Panc1 (cell line): ENCODE measurements around the gene NFE2. TPM values are rescaled to one million over a fixed set of nuclear protein-coding genes. Genes with fewer than 3 reads are reported as not detected.

Experiments
- ATAC-seq: fragments of 200-7000 bp; cut with Tn5 transposase; 2 replicates; pipeline ENCODE4 v1.9.1; 2020; ENCODE audit warnings: mild to moderate bottlenecking, moderate library complexity
- BruUV-seq: library from RNA; stranded (reverse); fragments of 400-500 nt; replicated peaks from 2 replicates; lab custom pipeline; 2021; lab: Mats Ljungman, UMichigan
- CTCF ChIA-PET: fragments of 300-600 bp; sonication (Branson Sonifier 250); formaldehyde crosslinking; loops from one replicate; lab custom pipeline; 2022; ENCODE audit warnings: antibody characterized with exemption; lab: Charles Lee
- POLR2A ChIA-PET: fragments of 300-600 bp; sonication (Branson Sonifier 250); formaldehyde crosslinking; loops from one replicate; lab custom pipeline; 2022; ENCODE audit warnings: antibody characterized with exemption; lab: Charles Lee
- DNase-seq: peaks from one replicate; pipeline ENCODE4 v3.0.0-alpha.2; 2010; ENCODE audit warnings: low read depth, low spot score
- H3K27ac ChIP-seq: 2 replicates; pipeline ENCODE4 v1.5.1; 2011; ENCODE audit warnings: mild to moderate bottlenecking, low read length, inconsistent platforms
- H3K27me3 ChIP-seq: fragments of 200-500 bp; sonication (Bioruptor generic); 2 replicates; pipeline ENCODE4 v1.6.0; 2014; ENCODE audit warnings: low read length, inconsistent platforms; ENCODE audit not compliant: control insufficient read depth, insufficient read depth
- H3K36me3 ChIP-seq: fragments of 200-500 bp; sonication (Bioruptor generic); 2 replicates; pipeline ENCODE4 v1.5.1; 2014; ENCODE audit warnings: inconsistent platforms, mild to moderate bottlenecking, low read length, moderate library complexity; ENCODE audit not compliant: control insufficient read depth, insufficient read depth
- H3K4me1 ChIP-seq: 2 replicates; pipeline ENCODE4 v1.5.1; 2011; ENCODE audit warnings: inconsistent platforms, mild to moderate bottlenecking, low read length, moderate library complexity; ENCODE audit not compliant: control insufficient read depth, insufficient read depth
- H3K4me3 ChIP-seq, 2 experiments: 2 replicates each; pipeline ENCODE4 v1.5.1; 2011 to 2012; ENCODE audit warnings: low read depth in 2 of 2, low read length in 2 of 2, mild to moderate bottlenecking in 2 of 2, inconsistent platforms in 1 of 2, moderate library complexity in 1 of 2
- H3K9me3 ChIP-seq: fragments of 200-500 bp; sonication (Bioruptor generic); 2 replicates; pipeline ENCODE4 v1.5.1; 2014; ENCODE audit warnings: low read depth, mild to moderate bottlenecking, inconsistent platforms, low read length, moderate library complexity; ENCODE audit not compliant: control insufficient read depth, insufficient read depth
- CTCF ChIP-seq: fragments of 450-650 bp; IDR thresholded peaks from 2 replicates; pipeline ENCODE4 v1.5.1; 2017; ENCODE audit warnings: mild to moderate bottlenecking
- POLR2AphosphoS5 ChIP-seq: IDR thresholded peaks from 2 replicates; pipeline ENCODE4 v1.6.1; 2012; ENCODE audit warnings: mild to moderate bottlenecking, low read depth, low read length, moderate library complexity
- REST ChIP-seq, 2 experiments: IDR thresholded peaks; 2 replicates each; pipeline ENCODE4 v1.6.1; 2011 to 2012; ENCODE audit warnings: low read depth in 2 of 2, control low read depth in 1 of 2, low read length in 1 of 2, mild to moderate bottlenecking in 1 of 2, moderate library complexity in 1 of 2; ENCODE audit not compliant: insufficient read depth in 1 of 2
- SIN3A ChIP-seq: IDR thresholded peaks from 2 replicates; pipeline ENCODE4 v1.6.1; 2012; ENCODE audit warnings: low read depth, mild to moderate bottlenecking, low read length, moderate library complexity, borderline replicate concordance; ENCODE audit not compliant: insufficient read depth
- TCF7L2 ChIP-seq: IDR thresholded peaks from 2 replicates; pipeline ENCODE4 v1.6.1; 2011; ENCODE audit warnings: mild to moderate bottlenecking, low read depth, low read length, inconsistent platforms
- in situ Hi-C: cut with HindIII; loops from 2 replicates; pipeline ENCODE4 v1.10.0; 2016; ENCODE audit warnings: low sequenced_read_pairs, low pct_unique_long_range_greater_than_20kb
- intact Hi-C: fragments of 100-400 bp; cut with micrococcal nuclease; formaldehyde crosslinking; loops from one replicate; pipeline ENCODE4 v1.10.0; 2022; ENCODE audit not compliant: unreplicated experiment
- total RNA-seq: library from RNA; stranded (reverse); gene quantifications from one replicate; pipeline ENCODE4 v1.2.1, GENCODE V29; 2021; ENCODE audit not compliant: unreplicated experiment

Gene NFE2
- total RNA-seq, 1 experiment from 2014 or later = 0.26 TPM

GRCh38 chr12:54279227-54279631 lies 21.6 kb downstream of the NFE2 start:
- peak overlapping the region; percentile 100 for H3K27ac ChIP-seq
- intact Hi-C loops (no loop called here), in situ Hi-C loops (no loop called here)
- peaks cover 42% of the 10 kb centered on the region for H3K36me3 ChIP-seq
- no peak for ATAC-seq
- peak overlapping the region; percentile 93 to 99 for H3K4me3 ChIP-seq
- peaks cover 26% of the 10 kb centered on the region for H3K4me1 ChIP-seq
- no peak for DNase-seq
- no peaks in the 10 kb centered on the region for H3K9me3 ChIP-seq
- ChIA-PET POLR2A (interaction anchor here (1.8 to 1.9 kb wide), 3 partner anchors 19 to 46 kb away, joined by 8 to 10 read pairs (median 10); partner anchors contain the start of gene COPZ1), CTCF (interaction anchor here (2.8 kb wide), 1 partner anchor 46 kb away, joined by 19 read pairs; the partner anchor contains the start of gene COPZ1)
- TF ChIP-seq CTCF = no peak
- no peak for TF ChIP-seq TCF7L2
- no peak for TF ChIP-seq SIN3A
- TF ChIP-seq POLR2AphosphoS5 = no peak
- TF ChIP-seq REST (IDR thresholded peaks at IDR 0.05; ENCODE audit: insufficient read depth in 1 of 2, low read depth in 2 of 2, low read length in 1 of 2) = no peak
- no peaks in the 10 kb centered on the region for H3K27me3 ChIP-seq
- BruUV-seq = no TSS peak

- peaks cover 36% of the 10 kb centered on the region for H3K36me3 ChIP-seq
- H3K9me3 ChIP-seq = no peaks in the 10 kb centered on the region
- no TSS peak for BruUV-seq
- peaks cover 21% of the 10 kb centered on the region for H3K4me1 ChIP-seq
- no peaks in the 10 kb centered on the region for H3K27me3 ChIP-seq
- in situ Hi-C loops (no loop called here), intact Hi-C loops (no loop called here)
- CTCF ChIA-PET = no interaction called here
- DNase-seq (no peak), ATAC-seq (no peak)
- POLR2A ChIA-PET = no interaction called here
- H3K27ac ChIP-seq = peak overlapping the region; percentile 100
- H3K4me3 ChIP-seq = peak overlapping the region; percentile 93 to 99
- TF ChIP-seq REST (IDR thresholded peaks at IDR 0.05; ENCODE audit: insufficient read depth in 1 of 2, low read depth in 2 of 2, low read length in 1 of 2) (no peak), CTCF (no peak)
Measured at GRCh38 chr12:54277823-54278276, 23.0 kb downstream of the NFE2 start.
